Measurements from ENCODE around the gene INMT. TPM values are rescaled to one million over a fixed set of nuclear protein-coding genes. Genes with fewer than 3 reads are reported as not detected.

Gene INMT
- 9.5 TPM for total RNA-seq

DNA sequence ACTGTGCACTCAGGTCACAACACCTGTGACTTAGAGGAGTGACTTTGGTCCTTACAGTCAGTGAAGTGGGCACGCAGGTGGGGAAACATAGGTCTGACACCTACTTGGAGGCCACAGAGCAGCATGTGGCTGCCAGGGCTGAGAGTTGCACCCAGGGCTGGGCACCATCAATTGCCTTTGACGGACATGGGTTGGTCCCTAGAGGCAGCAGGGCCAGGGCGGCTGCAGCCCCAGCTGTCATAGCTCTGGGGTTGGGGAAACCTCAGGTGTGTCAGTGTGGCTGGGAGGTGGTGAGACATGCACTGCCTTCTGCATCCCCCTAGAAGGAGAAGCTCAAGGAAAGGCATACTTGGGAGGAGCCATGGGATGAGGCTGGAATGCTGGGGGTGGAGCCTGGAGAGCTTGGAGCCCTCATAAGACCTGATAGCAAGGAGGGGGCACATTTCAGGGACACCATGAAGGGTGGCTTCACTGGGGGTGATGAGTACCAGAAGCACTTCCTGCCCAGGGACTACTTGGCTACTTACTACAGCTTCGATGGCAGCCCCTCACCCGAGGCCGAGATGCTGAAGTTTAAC is at the start of gene INMT:
Gene INMT (plus strand): TSS at position 440 of the 578 bp plus-strand sequence. CDS start 16 bp downstream, at position 456.

DNA sequence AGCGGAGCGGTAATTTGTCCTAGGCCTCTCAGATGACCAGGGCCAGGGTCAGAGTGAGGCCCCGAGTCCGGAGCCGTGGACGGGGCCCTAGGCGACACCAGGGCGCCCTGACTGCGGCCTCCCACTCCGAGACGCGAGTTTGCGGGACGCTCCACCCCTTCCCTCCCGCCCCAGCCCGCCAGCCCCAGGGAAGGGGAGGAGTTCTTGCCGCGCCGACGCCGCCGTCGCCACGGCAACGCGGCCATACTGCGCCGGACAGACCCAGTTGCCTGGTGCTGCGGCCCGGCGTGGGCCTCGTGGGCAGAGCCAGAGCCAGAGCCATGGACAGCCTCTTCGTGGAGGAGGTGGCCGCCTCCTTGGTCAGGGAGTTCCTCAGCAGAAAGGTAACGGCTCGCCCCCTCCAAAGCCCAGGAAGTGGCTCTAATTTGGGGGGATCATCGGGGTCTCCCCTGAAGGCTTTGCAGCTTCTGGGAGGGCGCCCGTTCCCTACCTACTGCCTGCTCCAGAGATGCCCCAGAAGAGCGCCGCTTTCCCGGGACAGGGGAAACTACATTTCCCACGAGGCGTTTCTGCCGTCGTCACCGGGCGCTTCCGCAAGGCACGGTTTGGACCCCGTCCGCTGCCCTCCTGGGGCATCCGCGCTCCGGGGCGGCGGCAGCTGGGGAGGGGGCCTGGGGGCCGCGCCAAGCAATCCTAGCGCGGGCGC is 19.4 kb downstream of the INMT start, which contains the start of gene MINDY4:
Gene MINDY4 (plus strand): TSS at position 244 of the 706 bp plus-strand sequence. CDS start 77 bp downstream, at position 321.

Other genes with a start within 250 kb of the INMT start
- gene GGCT, start 247.3 kb upstream of the INMT start, total RNA-seq: 23.9 TPM
- 67.3 TPM for gene GARS1, start 157.3 kb upstream of the INMT start, total RNA-seq
- gene CRHR2, start 69.7 kb upstream of the INMT start, total RNA-seq: 0.64 TPM
- 13.2 TPM for gene MINDY4, start 19.3 kb downstream of the INMT start, total RNA-seq
- gene AQP1, start 159.7 kb downstream of the INMT start, total RNA-seq: 143 TPM
- gene GHRHR, start 211.8 kb downstream of the INMT start, total RNA-seq: not detected